GM12801 (cell line): ENCODE data around the gene UBXN7.

ENCODE experiments used
- CTCF ChIP-seq: IDR thresholded peaks from one replicate; pipeline ENCODE4 v1.5.1; 2011; ENCODE audit warnings: control low read depth; ENCODE audit not compliant: insufficient read length; ENCODE audit errors: extremely low read depth

UBXN7 gene

GRCh38 chr3:196320137-196320536 is 112.1 kb downstream of the UBXN7 start:
- no peak for TF ChIP-seq CTCF

- no peak for TF ChIP-seq CTCF
Observed at GRCh38 chr3:196317687-196318467, 114.3 kb downstream of the UBXN7 start, which contains the start of gene DYNLT2B. TSS of gene DYNLT2B (minus strand) at chr3:196318240. CDS start at chr3:196318152, 88 bp downstream.

- TF ChIP-seq CTCF = no peak
Observed at GRCh38 chr3:196315821-196316220, 116.4 kb downstream of the UBXN7 start.

GRCh38 chr3:196314597-196314996 is 117.6 kb downstream of the UBXN7 start:
- TF ChIP-seq CTCF = no peak

GRCh38 chr3:196298521-196298920 is 133.7 kb downstream of the UBXN7 start:
- no peak for TF ChIP-seq CTCF
